H1 (cell line): ENCODE data around the gene LTF. TPM values are rescaled to one million over a fixed set of nuclear protein-coding genes. Genes with fewer than 3 reads are reported as not detected.

Experiments
- JUN ChIP-seq: IDR thresholded peaks from 2 replicates; pipeline ENCODE4 v1.6.1; 2011; ENCODE audit warnings: low read depth, mild to moderate bottlenecking, improper control_type of control experiment, low read length
- TAF1 ChIP-seq: IDR thresholded peaks from 2 replicates; pipeline ENCODE4 v1.6.1; 2011; ENCODE audit warnings: mild to moderate bottlenecking, low read depth, low read length
- polyA plus RNA-seq, 7 experiments: library from polyadenylated mRNA; depleted of rRNA in 3 of 7; stranded (reverse) in 5 of 7; unstranded in 2 of 7; fragments of >200 nt in 5 of 7; fragments of 200-250 nt in 2 of 7; gene quantifications; 1 replicate in 5 of 7; 2 replicates in 1 of 7; 4 replicates in 1 of 7; pipeline versions ENCODE4 v1.2.1 to v1.2.3, GENCODE V29; 2011 to 2013; ENCODE audit warnings: missing spikeins in 2 of 7, mixed read lengths in 2 of 7
- total RNA-seq: library from RNA; stranded (reverse); fragmentation: NEBNext Ultra II Directional; extraction: Animal tissue kit (Norgen Biotek cat#: 25700); gene quantifications from 2 replicates; pipeline ENCODE4 v1.2.1, GENCODE V29; 2021

The LTF gene
- total and polyA plus RNA-seq, 2 of the 8 experiments (the other 6 are each of a cell fraction or from before 2014, with no cell fraction given), result 0.23 to 0.99 TPM

DNA sequence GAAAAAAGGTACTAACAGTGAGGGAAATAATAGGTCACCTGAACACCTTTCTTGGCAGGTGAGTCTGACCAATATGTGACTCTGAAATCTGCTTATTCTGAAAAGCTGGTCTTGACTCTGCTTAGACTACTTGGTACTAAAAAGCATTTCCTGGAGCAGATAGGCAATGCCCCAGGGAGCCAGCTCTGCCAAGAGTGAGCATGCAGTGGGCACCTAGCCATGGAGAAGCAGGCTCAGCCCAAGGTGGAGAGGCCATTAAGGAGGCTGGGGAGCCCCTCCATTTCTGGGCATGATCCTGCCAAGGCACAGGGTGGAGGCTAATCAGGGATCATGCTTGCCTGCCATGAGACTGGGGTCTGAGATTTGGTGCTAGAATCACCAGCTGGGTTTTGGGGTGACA is 1.6 kb upstream of the LTF start (continued):
- TF ChIP-seq JUN, result no peak
- TF ChIP-seq TAF1, result no peak
